Loucy (cell line): Measurements from ENCODE around the gene HOXD4.

Source experiments
- H2AFZ ChIP-seq: fragments of 200-600 bp; sonication (generic); 2 replicates; pipeline ENCODE4 v1.6.0; 2016; ENCODE audit warnings: antibody characterized with exemption, mild to moderate bottlenecking, low read length, moderate library complexity
- H3F3A ChIP-seq: fragments of 200-600 bp; 2 replicates; pipeline ENCODE4 v1.6.0; 2016; ENCODE audit warnings: antibody characterized with exemption, low read depth, mild to moderate bottlenecking
- H3K27me3 ChIP-seq: fragments of 200-600 bp; sonication (generic); 2 replicates; pipeline ENCODE4 v1.6.1; 2014; ENCODE audit warnings: low read length, mild to moderate bottlenecking; ENCODE audit not compliant: insufficient read depth, poor library complexity, severe bottlenecking
- H3K36me3 ChIP-seq: fragments of 200-600 bp; sonication (generic); 2 replicates; pipeline ENCODE4 v1.6.1; 2016; ENCODE audit warnings: low read length; ENCODE audit not compliant: insufficient read depth
- H3K4me1 ChIP-seq: fragments of 200-600 bp; sonication (generic); 2 replicates; pipeline ENCODE4 v1.5.1; 2014; ENCODE audit warnings: low read length, mild to moderate bottlenecking; ENCODE audit not compliant: insufficient read depth, poor library complexity, severe bottlenecking
- H3K4me2 ChIP-seq: fragments of 200-600 bp; sonication (generic); 2 replicates; pipeline ENCODE4 v1.6.0; 2014; ENCODE audit warnings: antibody characterized with exemption, low read length, low read depth, mild to moderate bottlenecking; ENCODE audit not compliant: poor library complexity, severe bottlenecking
- H3K4me3 ChIP-seq: fragments of 200-600 bp; sonication (generic); 2 replicates; pipeline ENCODE4 v1.5.1; 2014; ENCODE audit warnings: low read length, mild to moderate bottlenecking, mixed read lengths; ENCODE audit not compliant: poor library complexity, severe bottlenecking
- H3K79me2 ChIP-seq: fragments of 200-600 bp; sonication (generic); 2 replicates; pipeline ENCODE4 v1.6.1; 2014; ENCODE audit warnings: low read length; ENCODE audit not compliant: insufficient read depth
- H3K9ac ChIP-seq: fragments of 200-600 bp; sonication (generic); 2 replicates; pipeline ENCODE4 v1.6.0; 2014; ENCODE audit warnings: mild to moderate bottlenecking, low read depth, low read length, moderate library complexity; ENCODE audit not compliant: poor library complexity, severe bottlenecking
- H3K9me2 ChIP-seq: fragments of 200-600 bp; sonication (generic); replicated peaks from 2 replicates; pipeline ENCODE4 v1.6.1; 2016; ENCODE audit warnings: low read depth, low read length, mixed read lengths
- H3K9me3 ChIP-seq: fragments of 200-600 bp; sonication (generic); 2 replicates; pipeline ENCODE4 v1.6.1; 2014; ENCODE audit warnings: mild to moderate bottlenecking, antibody characterized with exemption, low read length, low read depth; ENCODE audit not compliant: insufficient read depth
- H4K20me1 ChIP-seq: fragments of 200-600 bp; sonication (generic); 2 replicates; pipeline ENCODE4 v1.6.0; 2014; ENCODE audit warnings: antibody characterized with exemption, low read length, mild to moderate bottlenecking; ENCODE audit not compliant: insufficient read depth, poor library complexity, severe bottlenecking
- EZH2phosphoT487 ChIP-seq: fragments of 200-600 bp; IDR thresholded peaks from 2 replicates; pipeline ENCODE4 v1.6.1; 2018; ENCODE audit warnings: antibody characterized with exemption, mild to moderate bottlenecking, moderate library complexity, borderline replicate concordance
- TF ChIP-seq, protein P1 (sequence below): fragments of 200-600 bp; sonication (generic); conservative IDR thresholded peaks from 2 replicates; pipeline ENCODE4 v1.5.1; 2014; ENCODE audit warnings: mild to moderate bottlenecking, antibody characterized with exemption, low read length

Gene HOXD4

DNA sequence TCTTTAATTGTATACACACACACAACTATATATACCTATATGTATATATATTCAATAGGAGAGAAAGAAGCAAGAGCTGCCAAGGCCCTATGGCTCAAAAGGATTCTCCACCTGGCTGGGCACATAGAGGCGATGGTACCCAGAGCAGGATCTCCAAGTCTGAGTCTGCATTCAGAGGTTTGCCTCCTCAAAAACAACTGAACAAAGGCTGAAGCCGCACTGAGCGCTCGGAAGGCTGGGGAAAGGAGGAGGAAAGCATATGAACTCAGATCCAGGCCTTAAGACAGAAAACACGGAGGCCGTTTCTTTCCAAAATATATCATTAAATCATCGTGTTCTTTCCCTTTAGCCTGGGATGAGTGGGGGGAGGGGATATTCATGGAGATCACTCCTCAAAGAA is 48.2 kb upstream of the HOXD4 start:
- no peak for TF ChIP-seq EZH2phosphoT487
- TF ChIP-seq, protein P1, sequence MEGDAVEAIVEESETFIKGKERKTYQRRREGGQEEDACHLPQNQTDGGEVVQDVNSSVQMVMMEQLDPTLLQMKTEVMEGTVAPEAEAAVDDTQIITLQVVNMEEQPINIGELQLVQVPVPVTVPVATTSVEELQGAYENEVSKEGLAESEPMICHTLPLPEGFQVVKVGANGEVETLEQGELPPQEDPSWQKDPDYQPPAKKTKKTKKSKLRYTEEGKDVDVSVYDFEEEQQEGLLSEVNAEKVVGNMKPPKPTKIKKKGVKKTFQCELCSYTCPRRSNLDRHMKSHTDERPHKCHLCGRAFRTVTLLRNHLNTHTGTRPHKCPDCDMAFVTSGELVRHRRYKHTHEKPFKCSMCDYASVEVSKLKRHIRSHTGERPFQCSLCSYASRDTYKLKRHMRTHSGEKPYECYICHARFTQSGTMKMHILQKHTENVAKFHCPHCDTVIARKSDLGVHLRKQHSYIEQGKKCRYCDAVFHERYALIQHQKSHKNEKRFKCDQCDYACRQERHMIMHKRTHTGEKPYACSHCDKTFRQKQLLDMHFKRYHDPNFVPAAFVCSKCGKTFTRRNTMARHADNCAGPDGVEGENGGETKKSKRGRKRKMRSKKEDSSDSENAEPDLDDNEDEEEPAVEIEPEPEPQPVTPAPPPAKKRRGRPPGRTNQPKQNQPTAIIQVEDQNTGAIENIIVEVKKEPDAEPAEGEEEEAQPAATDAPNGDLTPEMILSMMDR = no peak
- Histone ChIP-seq H3K27me3 (no peaks in the 10 kb centered on the region), H3K4me3 (no peak overlapping the region), H4K20me1 (no peaks in the 10 kb centered on the region), H3K9me2 (no peaks in the 10 kb centered on the region), H3K4me2 (no peak overlapping the region), H3F3A (no peaks in the 10 kb centered on the region), H3K9me3 (no peaks in the 10 kb centered on the region), H3K4me1 (peaks cover 3% of the 10 kb centered on the region), H2AFZ (no peak overlapping the region), H3K36me3 (no peaks in the 10 kb centered on the region), H3K79me2 (no peaks in the 10 kb centered on the region), H3K9ac (no peak overlapping the region)

DNA sequence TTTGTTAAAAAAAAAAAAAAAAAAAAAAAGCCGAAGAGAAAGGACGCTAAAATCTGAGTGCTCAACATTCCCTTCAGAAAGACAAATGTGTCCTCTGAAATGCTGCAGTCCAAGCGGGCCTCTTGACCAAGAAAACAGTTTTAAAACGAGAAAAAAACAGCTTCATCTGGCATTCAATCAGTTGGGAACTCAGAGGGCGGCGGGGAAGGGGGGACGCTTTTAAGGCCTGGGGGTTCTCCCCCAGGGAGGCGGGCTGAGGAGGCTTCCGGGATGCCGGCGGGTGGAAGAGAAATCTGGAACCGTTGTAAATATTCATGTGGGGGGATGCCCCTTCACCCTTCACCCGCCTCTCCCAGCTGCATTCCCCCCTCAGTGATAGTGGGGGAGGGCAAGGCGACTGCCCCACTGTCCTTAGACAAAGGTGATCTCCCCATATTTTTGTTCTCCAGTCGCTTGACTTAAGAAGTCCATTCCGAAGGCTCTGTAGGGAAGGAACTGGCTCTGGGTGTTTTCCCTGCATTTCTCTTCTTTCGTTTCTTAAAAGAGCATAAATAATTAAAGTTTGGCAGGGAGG is 47.5 kb upstream of the HOXD4 start:
- Histone ChIP-seq H2AFZ (no peak overlapping the region), H4K20me1 (no peaks in the 10 kb centered on the region), H3K79me2 (no peaks in the 10 kb centered on the region), H3K4me3 (no peak overlapping the region), H3K9me3 (no peaks in the 10 kb centered on the region), H3K9ac (no peak overlapping the region), H3K4me1 (peaks cover 3% of the 10 kb centered on the region), H3F3A (no peaks in the 10 kb centered on the region), H3K9me2 (no peaks in the 10 kb centered on the region), H3K27me3 (no peaks in the 10 kb centered on the region), H3K4me2 (peak overlapping the region; percentile 46), H3K36me3 (no peaks in the 10 kb centered on the region)
- TF ChIP-seq, protein P1 = no peak
- no peak for TF ChIP-seq EZH2phosphoT487

DNA sequence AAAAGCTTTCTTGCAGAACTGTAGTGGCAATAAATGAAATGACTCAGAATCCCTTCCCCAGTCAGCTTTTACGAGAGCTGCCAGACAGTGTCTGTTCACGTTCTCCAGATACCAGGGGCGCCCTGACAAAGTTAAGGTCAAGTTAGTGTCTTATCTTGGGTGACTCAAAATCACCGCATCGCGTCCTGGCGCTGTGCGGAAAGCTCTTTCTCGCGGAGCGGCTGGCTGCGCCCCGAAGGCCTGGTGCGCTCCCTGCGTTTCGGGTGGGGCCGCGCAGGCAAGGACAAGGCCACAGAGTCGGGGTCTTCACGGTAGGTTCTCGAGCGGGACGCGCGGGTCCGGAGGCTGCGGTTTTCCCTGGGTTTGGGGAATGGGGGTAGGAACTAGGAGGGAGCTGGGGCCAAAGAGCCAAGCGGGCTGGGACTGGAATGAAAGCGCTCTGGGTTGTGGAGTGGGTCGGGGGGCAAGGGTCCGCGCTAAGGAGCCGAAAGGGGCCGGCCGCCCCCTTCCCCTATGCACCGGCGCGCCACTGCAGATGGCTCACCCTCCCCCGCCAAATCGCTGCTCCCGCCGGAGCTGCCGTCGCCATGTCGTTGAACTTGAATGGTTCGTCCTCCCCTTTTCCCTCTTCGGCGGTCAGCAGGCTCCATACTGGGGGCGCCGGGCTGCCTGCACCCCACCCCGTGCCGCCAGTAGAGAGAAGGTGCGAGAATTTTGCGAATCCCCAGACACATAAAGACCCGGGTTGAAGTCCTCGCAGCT is 46.9 kb upstream of the HOXD4 start:
- Histone ChIP-seq H3K27me3 (no peaks in the 10 kb centered on the region), H2AFZ (no peak overlapping the region)

More for the DNA sequence above, 46.9 kb upstream of the HOXD4 start:
- H3F3A ChIP-seq = no peaks in the 10 kb centered on the region
- no peaks in the 10 kb centered on the region for H4K20me1 ChIP-seq
- H3K36me3 ChIP-seq = no peaks in the 10 kb centered on the region
- H3K9ac ChIP-seq = no peak overlapping the region
- no peak overlapping the region for H3K4me3 ChIP-seq
- H3K4me1 ChIP-seq = peaks cover 3% of the 10 kb centered on the region
- H3K4me2 ChIP-seq = peak overlapping the region; percentile 46
- no peaks in the 10 kb centered on the region for H3K9me2 ChIP-seq
- no peak for TF ChIP-seq EZH2phosphoT487
- TF ChIP-seq, protein P1 = no peak
- no peaks in the 10 kb centered on the region for H3K79me2 ChIP-seq
- H3K9me3 ChIP-seq = no peaks in the 10 kb centered on the region
